HepG2 (cell line): ENCODE data around the gene GSK3B. TPM values are rescaled to one million over a fixed set of nuclear protein-coding genes. Genes with fewer than 3 reads are reported as not detected.

Source experiments
- ATAC-seq: fragments of 200-7000 bp; cut with Tn5 transposase; 3 replicates; pipeline ENCODE4 v1.9.1; 2020; ENCODE audit warnings: mild to moderate bottlenecking, moderate library complexity
- BruUV-seq: library from RNA; stranded (reverse); fragments of 400-500 nt; replicated peaks from 2 replicates; lab custom pipeline; 2021; lab: Mats Ljungman, UMichigan
- CTCF ChIA-PET: fragments of 300-600 bp; formaldehyde crosslinking; extraction: SDS; loops from one replicate; lab custom pipeline; 2021; ENCODE audit warnings: low total read pairs, inconsistent platforms, low intra/inter-chr PET ratio; lab: Yijun Ruan, JAX
- POLR2A ChIA-PET: fragments of 350-600 bp; sonication (Branson Sonifier 250); formaldehyde crosslinking; loops from one replicate; lab custom pipeline; 2020; ENCODE audit warnings: antibody characterized with exemption, inconsistent platforms; lab: Yijun Ruan, JAX
- DNase-seq: peaks from one replicate; pipeline ENCODE4 v3.0.0-alpha.2; 2015; ENCODE audit warnings: low spot score
- FAIRE-seq: peaks from 3 replicates; lab custom pipeline; 2011; peaks lifted over from hg19 to GRCh38; lab: Jason Lieb, UNC
- H2AFZ ChIP-seq: one replicate; pipeline ENCODE4 v1.6.1; 2011; ENCODE audit warnings: low read length, inconsistent platforms
- H3K27ac ChIP-seq: fragments of 300-600 bp; 3 replicates; pipeline ENCODE4 v1.8.0; 2011; ENCODE audit warnings: mixed run types, mild to moderate bottlenecking, mixed read lengths, low read length, inconsistent platforms; ENCODE audit not compliant: insufficient read depth; ENCODE audit errors: extremely low read length
- H3K27me3 ChIP-seq, 2 experiments: fragments of 200-600 bp in 1 of 2; 2 replicates in 1 of 2; 3 replicates in 1 of 2; pipeline versions ENCODE4 v1.6.0 to v1.8.0; 2011; ENCODE audit warnings: low read length in 2 of 2, mild to moderate bottlenecking in 2 of 2, moderate library complexity in 2 of 2, inconsistent platforms in 1 of 2; ENCODE audit not compliant: insufficient read depth in 2 of 2, control insufficient read depth in 1 of 2
- H3K36me3 ChIP-seq, 2 experiments: fragments of 200-600 bp in 1 of 2; replicated peaks in 1 of 2; 2 replicates in 1 of 2; 3 replicates in 1 of 2; pipeline versions ENCODE4 v1.5.1 to v1.8.0; 2011; ENCODE audit warnings: low read length in 2 of 2, inconsistent platforms in 1 of 2; ENCODE audit not compliant: insufficient read depth in 2 of 2, control insufficient read depth in 1 of 2
- H3K4me1 ChIP-seq: 2 replicates; pipeline ENCODE4 v1.5.1; 2012; ENCODE audit warnings: low read length, inconsistent platforms; ENCODE audit not compliant: insufficient read depth
- H3K4me2 ChIP-seq: 2 replicates; pipeline ENCODE4 v1.6.0; 2011; ENCODE audit warnings: low read depth, low read length, inconsistent platforms
- H3K4me3 ChIP-seq, 3 experiments: fragments of 200-600 bp in 1 of 3; sonication (generic), shearing (Covaris generic) in 1 of 3; replicated peaks in 1 of 3; 2 replicates each; pipeline ENCODE4 v1.5.1; 2011 to 2016; ENCODE audit warnings: low read length in 3 of 3, inconsistent platforms in 2 of 3, low read depth in 2 of 3, mild to moderate bottlenecking in 2 of 3, control low read depth in 1 of 3, mixed read lengths in 1 of 3; ENCODE audit not compliant: insufficient read depth in 1 of 3
- H3K79me2 ChIP-seq: one replicate; pipeline ENCODE4 v1.6.1; 2011; ENCODE audit warnings: low read length, inconsistent platforms; ENCODE audit not compliant: insufficient read depth
- H3K9ac ChIP-seq: 2 replicates; pipeline ENCODE4 v1.6.0; 2011; ENCODE audit warnings: mild to moderate bottlenecking, low read depth, low read length, inconsistent platforms; ENCODE audit not compliant: insufficient read depth
- H3K9me3 ChIP-seq: 2 replicates; pipeline ENCODE4 v1.5.1; 2012; ENCODE audit warnings: mild to moderate bottlenecking, low read length
- H4K20me1 ChIP-seq: 2 replicates; pipeline ENCODE4 v1.6.0; 2011; ENCODE audit warnings: inconsistent platforms, mild to moderate bottlenecking, low read length, moderate library complexity; ENCODE audit not compliant: insufficient read depth
- CHCHD3 ChIP-seq: sonication (generic); formaldehyde crosslinking; IDR thresholded peaks from 2 replicates; pipeline ENCODE4 v1.8.0; 2022; ENCODE audit warnings: mild to moderate bottlenecking, missing genetic modification reagents, moderate library complexity
- ELF3 ChIP-seq: IDR thresholded peaks from 2 replicates; pipeline ENCODE4 v1.6.1; 2016; ENCODE audit warnings: missing genetic modification reagents, missing compliant biosample characterization
- EP300 ChIP-seq, 3 experiments: sonication (generic) in 1 of 3; formaldehyde crosslinking in 1 of 3; IDR thresholded peaks; 2 replicates each; pipeline versions ENCODE4 v1.5.1 to v1.6.1; 2011 to 2020; ENCODE audit warnings: low read depth in 2 of 3, low read length in 2 of 3, borderline replicate concordance in 1 of 3, improper control_type of control experiment in 1 of 3, mild to moderate bottlenecking in 1 of 3, missing genetic modification reagents in 1 of 3, moderate library complexity in 1 of 3
- FOXJ3 ChIP-seq: sonication (generic); formaldehyde crosslinking; IDR thresholded peaks from 2 replicates; pipeline ENCODE4 v1.4.0; 2020; ENCODE audit warnings: missing genetic modification reagents, mild to moderate bottlenecking, borderline replicate concordance
- FOXP1 ChIP-seq, 2 experiments: fragments of 450-650 bp in 1 of 2; IDR thresholded peaks; 2 replicates each; pipeline ENCODE4 v1.6.1; 2017 to 2018; ENCODE audit warnings: antibody characterized with exemption in 1 of 2
- RXRB ChIP-seq: IDR thresholded peaks from 2 replicates; pipeline ENCODE4 v1.6.1; 2016; ENCODE audit warnings: borderline replicate concordance, missing genetic modification reagents, missing compliant biosample characterization
- SALL1 ChIP-seq: sonication (generic); formaldehyde crosslinking; IDR thresholded peaks from 2 replicates; pipeline ENCODE4 v1.8.0; 2022; ENCODE audit warnings: mild to moderate bottlenecking, missing genetic modification reagents
- ZNF790 ChIP-seq: sonication (generic); formaldehyde crosslinking; IDR thresholded peaks from 2 replicates; pipeline ENCODE4 v1.8.0; 2022; ENCODE audit warnings: missing genetic modification reagents, mild to moderate bottlenecking, borderline replicate concordance
- WGBS: methylation state at CpG from one replicate; pipeline ENCODE4 v1.1.6; 2017; ENCODE audit warnings: low lambda C conversion rate; 5-methylcytosine and 5-hydroxymethylcytosine counted together
- in situ Hi-C: cut with HindIII; loops from 2 replicates; pipeline ENCODE4 v1.10.0; 2017; ENCODE audit warnings: low pct_unique_long_range_greater_than_20kb; ENCODE audit not compliant: extremely low pct_ligation_motif_present
- intact Hi-C: fragments of 100-400 bp; cut with micrococcal nuclease; formaldehyde crosslinking; loops from one replicate; pipeline ENCODE4 v1.10.0; 2022; ENCODE audit not compliant: unreplicated experiment
- polyA plus RNA-seq, 8 experiments: library from polyadenylated mRNA; depleted of rRNA in 3 of 8; stranded (reverse) in 7 of 8; unstranded in 1 of 8; fragments of >200 nt; fragmentation: Illumina TruSeq in 4 of 8; extraction: Trizol in 4 of 8; gene quantifications; 2 replicates each; pipeline versions ENCODE4 v1.2.1 to v1.2.3, GENCODE V29; 2011 to 2016; ENCODE audit warnings: low read depth in 4 of 8, missing spikeins in 1 of 8, mixed read lengths in 1 of 8; ENCODE audit not compliant: insufficient read depth in 1 of 8
- total RNA-seq, 5 experiments: library from RNA; depleted of rRNA; stranded (reverse); fragments of >200 nt; fragmentation: Illumina TruSeq; extraction: Trizol; gene quantifications; 2 replicates each; pipeline ENCODE4 v1.2.3, GENCODE V29; 2016; ENCODE audit warnings: low read depth in 1 of 5
- TF ChIP-seq, protein P1 (sequence below): sonication (generic); formaldehyde crosslinking; conservative IDR thresholded peaks from 2 replicates; pipeline ENCODE4 v1.4.0; 2020; ENCODE audit warnings: mild to moderate bottlenecking, missing genetic modification reagents, moderate library complexity
- TF ChIP-seq, protein P2 (sequence below): sonication (generic); formaldehyde crosslinking; IDR thresholded peaks from 2 replicates; pipeline ENCODE4 v1.5.0; 2020; ENCODE audit warnings: mild to moderate bottlenecking, missing genetic modification reagents, moderate library complexity

The GSK3B gene
- total and polyA plus RNA-seq, 2 of the 13 experiments (the other 11 are each of a cell fraction or from before 2014, with no cell fraction given): 22.3 to 30.1 TPM

GRCh38 chr3:119883461-119884160, 210.6 kb downstream of the GSK3B start:
- ATAC-seq: peak; percentile 77
- no TSS peak for BruUV-seq
- H3K9ac ChIP-seq: no peak overlapping the region
- H3K4me2 ChIP-seq: no peak overlapping the region
- ChIA-PET POLR2A (no interaction called here), CTCF (no interaction called here)
- peak overlapping the region; percentile 3 for H3K27ac ChIP-seq
- H3K9me3 ChIP-seq: no peaks in the 10 kb centered on the region
- no peak overlapping the region for H3K4me3 ChIP-seq
- H3K4me1 ChIP-seq: peaks cover 15% of the 10 kb centered on the region
- WGBS: 100% methylated on average over 1 of the region's 1 CpG
- no peak for TF ChIP-seq SALL1 (CRISPR knock-in tag)
- TF ChIP-seq, protein P1, sequence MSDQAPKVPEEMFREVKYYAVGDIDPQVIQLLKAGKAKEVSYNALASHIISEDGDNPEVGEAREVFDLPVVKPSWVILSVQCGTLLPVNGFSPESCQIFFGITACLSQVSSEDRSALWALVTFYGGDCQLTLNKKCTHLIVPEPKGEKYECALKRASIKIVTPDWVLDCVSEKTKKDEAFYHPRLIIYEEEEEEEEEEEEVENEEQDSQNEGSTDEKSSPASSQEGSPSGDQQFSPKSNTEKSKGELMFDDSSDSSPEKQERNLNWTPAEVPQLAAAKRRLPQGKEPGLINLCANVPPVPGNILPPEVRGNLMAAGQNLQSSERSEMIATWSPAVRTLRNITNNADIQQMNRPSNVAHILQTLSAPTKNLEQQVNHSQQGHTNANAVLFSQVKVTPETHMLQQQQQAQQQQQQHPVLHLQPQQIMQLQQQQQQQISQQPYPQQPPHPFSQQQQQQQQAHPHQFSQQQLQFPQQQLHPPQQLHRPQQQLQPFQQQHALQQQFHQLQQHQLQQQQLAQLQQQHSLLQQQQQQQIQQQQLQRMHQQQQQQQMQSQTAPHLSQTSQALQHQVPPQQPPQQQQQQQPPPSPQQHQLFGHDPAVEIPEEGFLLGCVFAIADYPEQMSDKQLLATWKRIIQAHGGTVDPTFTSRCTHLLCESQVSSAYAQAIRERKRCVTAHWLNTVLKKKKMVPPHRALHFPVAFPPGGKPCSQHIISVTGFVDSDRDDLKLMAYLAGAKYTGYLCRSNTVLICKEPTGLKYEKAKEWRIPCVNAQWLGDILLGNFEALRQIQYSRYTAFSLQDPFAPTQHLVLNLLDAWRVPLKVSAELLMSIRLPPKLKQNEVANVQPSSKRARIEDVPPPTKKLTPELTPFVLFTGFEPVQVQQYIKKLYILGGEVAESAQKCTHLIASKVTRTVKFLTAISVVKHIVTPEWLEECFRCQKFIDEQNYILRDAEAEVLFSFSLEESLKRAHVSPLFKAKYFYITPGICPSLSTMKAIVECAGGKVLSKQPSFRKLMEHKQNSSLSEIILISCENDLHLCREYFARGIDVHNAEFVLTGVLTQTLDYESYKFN (CRISPR knock-in tag): 0 out of 2 replicates have a peak, but pooled peaks have one; percentile 26
- peak in 1 of 2 experiments; percentile 32; a peak in 1 of 4 replicates for TF ChIP-seq EP300 (IDR thresholded peaks at IDR 0.05; ENCODE audit: low read depth in 2 of 2, low read length in 2 of 2)
- TF ChIP-seq EP300 (CRISPR knock-in tag; IDR thresholded peaks at IDR 0.05; ENCODE audit: borderline replicate concordance): no peak
- TF ChIP-seq FOXJ3: no peak
- TF ChIP-seq, protein P2, sequence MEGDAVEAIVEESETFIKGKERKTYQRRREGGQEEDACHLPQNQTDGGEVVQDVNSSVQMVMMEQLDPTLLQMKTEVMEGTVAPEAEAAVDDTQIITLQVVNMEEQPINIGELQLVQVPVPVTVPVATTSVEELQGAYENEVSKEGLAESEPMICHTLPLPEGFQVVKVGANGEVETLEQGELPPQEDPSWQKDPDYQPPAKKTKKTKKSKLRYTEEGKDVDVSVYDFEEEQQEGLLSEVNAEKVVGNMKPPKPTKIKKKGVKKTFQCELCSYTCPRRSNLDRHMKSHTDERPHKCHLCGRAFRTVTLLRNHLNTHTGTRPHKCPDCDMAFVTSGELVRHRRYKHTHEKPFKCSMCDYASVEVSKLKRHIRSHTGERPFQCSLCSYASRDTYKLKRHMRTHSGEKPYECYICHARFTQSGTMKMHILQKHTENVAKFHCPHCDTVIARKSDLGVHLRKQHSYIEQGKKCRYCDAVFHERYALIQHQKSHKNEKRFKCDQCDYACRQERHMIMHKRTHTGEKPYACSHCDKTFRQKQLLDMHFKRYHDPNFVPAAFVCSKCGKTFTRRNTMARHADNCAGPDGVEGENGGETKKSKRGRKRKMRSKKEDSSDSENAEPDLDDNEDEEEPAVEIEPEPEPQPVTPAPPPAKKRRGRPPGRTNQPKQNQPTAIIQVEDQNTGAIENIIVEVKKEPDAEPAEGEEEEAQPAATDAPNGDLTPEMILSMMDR (CRISPR knock-in tag): peak; percentile 41
- no peak for TF ChIP-seq ELF3 (CRISPR knock-in tag)
- 0 out of 2 replicates have a peak, but pooled peaks have one; percentile 10 for TF ChIP-seq RXRB (CRISPR knock-in tag)
- TF ChIP-seq FOXP1 (IDR thresholded peaks at IDR 0.05): no peak
- peak; percentile 66 for TF ChIP-seq FOXP1 (CRISPR knock-in tag; IDR thresholded peaks at IDR 0.05)
- no peak for TF ChIP-seq CHCHD3 (CRISPR knock-in tag)
- TF ChIP-seq ZNF790: no peak
- no peak overlapping the region for H2AFZ ChIP-seq
- no peaks in the 10 kb centered on the region; a peak in 2 of 5 replicates for H3K36me3 ChIP-seq
- intact Hi-C loops (no loop called here), in situ Hi-C loops (no loop called here)
- H3K27me3 ChIP-seq: no peaks in the 10 kb centered on the region
- H3K79me2 ChIP-seq: no peaks in the 10 kb centered on the region
- no peak for FAIRE-seq
- no peak for DNase-seq
- no peaks in the 10 kb centered on the region for H4K20me1 ChIP-seq
